CD4-positive, CD25-positive, alpha-beta regulatory T cell (primary cell): ENCODE measurements around the gene DNAJC5. TPM values are rescaled to one million over a fixed set of nuclear protein-coding genes. Genes with fewer than 3 reads are reported as not detected.

Source experiments
- ATAC-seq, 2 donors: fragments of 150-1000 bp; cut with Tn5 transposase; one replicate each; pipeline ENCODE4 v1.10.0; 2021; ENCODE audit warnings: low read depth in 2 of 2, moderate number of reproducible peaks in 2 of 2, moderate library complexity in 1 of 2
- DNase-seq, 3 donors: peaks; one replicate each; pipeline versions ENCODE4 v3.0.0 to v3.0.0-alpha.2; 2012 to 2022; ENCODE audit warnings: mixed read lengths in 1 of 3
- H3K27ac ChIP-seq: one replicate; pipeline ENCODE4 v1.7.0; 2013; ENCODE audit warnings: mild to moderate bottlenecking, low read length; ENCODE audit not compliant: insufficient read depth, poor library complexity, severe bottlenecking
- H3K27me3 ChIP-seq: one replicate; pipeline ENCODE4 v1.7.0; 2013; ENCODE audit warnings: low read length; ENCODE audit not compliant: control insufficient read depth, insufficient read depth
- H3K36me3 ChIP-seq: one replicate; pipeline ENCODE4 v1.7.0; 2013; ENCODE audit warnings: mild to moderate bottlenecking, low read length, moderate library complexity; ENCODE audit not compliant: control insufficient read depth, insufficient read depth
- H3K4me1 ChIP-seq: 2 replicates; pipeline ENCODE4 v1.7.0; 2013; ENCODE audit warnings: mild to moderate bottlenecking, low read length; ENCODE audit not compliant: insufficient read depth, control insufficient read depth, poor library complexity, severe bottlenecking
- H3K4me3 ChIP-seq: one replicate; pipeline ENCODE4 v1.7.0; 2013; ENCODE audit warnings: low read depth, mild to moderate bottlenecking, low read length, moderate library complexity
- H3K9me3 ChIP-seq, 2 experiments: 1 replicate in 1 of 2; 2 replicates in 1 of 2; pipeline ENCODE4 v1.7.0; 2013; ENCODE audit warnings: low read length in 2 of 2, mild to moderate bottlenecking in 1 of 2, moderate library complexity in 1 of 2; ENCODE audit not compliant: control insufficient read depth in 2 of 2
- H3K27ac Mint-ChIP-seq, 3 donors: one replicate each; pipeline ENCODE4 v1.8.0; 2020 to 2022; ENCODE audit warnings: mild to moderate bottlenecking in 3 of 3, mixed read lengths in 3 of 3, moderate library complexity in 2 of 3
- H3K27me3 Mint-ChIP-seq: one replicate; pipeline ENCODE4 v1.8.0; 2022; ENCODE audit warnings: mild to moderate bottlenecking, mixed read lengths
- H3K36me3 Mint-ChIP-seq: one replicate; pipeline ENCODE4 v1.8.0; 2020; ENCODE audit warnings: mixed read lengths
- H3K4me1 Mint-ChIP-seq, 4 donors: one replicate each; pipeline ENCODE4 v1.8.0; 2020 to 2022; ENCODE audit warnings: mixed read lengths in 4 of 4, mild to moderate bottlenecking in 1 of 4
- H3K4me3 Mint-ChIP-seq, 4 donors: one replicate each; pipeline ENCODE4 v1.8.0; 2020 to 2022; ENCODE audit warnings: mild to moderate bottlenecking in 4 of 4, mixed read lengths in 4 of 4, moderate library complexity in 3 of 4
- H3K9me3 Mint-ChIP-seq, 7 donors: one replicate each; pipeline ENCODE4 v1.8.0; 2020 to 2022; ENCODE audit warnings: mixed read lengths in 7 of 7, mild to moderate bottlenecking in 3 of 7, moderate library complexity in 2 of 7
- polyA plus RNA-seq, 4 donors: library from polyadenylated mRNA; unstranded; fragments of 300-500 nt; fragmentation: Illumina TruSeq; gene quantifications; one replicate each; pipeline ENCODE4 v1.2.3, GENCODE V29; 2021
- total RNA-seq: library from RNA; stranded (reverse); gene quantifications from one replicate; pipeline ENCODE4 v1.2.3, GENCODE V29; 2022

The DNAJC5 gene
- total and polyA plus RNA-seq, 5 donors from 2014 or later = 5.0 to 34.9 (median 6.1) TPM

- peak overlapping the region in 3 of 4 donors; percentile 41 to 58 (median 47) for H3K4me3 Mint-ChIP-seq
- Histone ChIP-seq H3K4me1 (peaks cover 14% of the 10 kb centered on the region), H3K4me3 (no peak overlapping the region), H3K27ac (no peak overlapping the region), H3K27me3 (no peaks in the 10 kb centered on the region), H3K36me3 (peaks cover 16% of the 10 kb centered on the region), H3K9me3 (no peaks in the 10 kb centered on the region)
- no peak overlapping the region for H3K27ac Mint-ChIP-seq
- H3K9me3 Mint-ChIP-seq = peaks cover 0 to 2% (median 0%) of the 10 kb centered on the region in 7 donors
- no peaks in the 10 kb centered on the region for H3K27me3 Mint-ChIP-seq
- H3K4me1 Mint-ChIP-seq = peaks cover 0 to 13% (median 5%) of the 10 kb centered on the region in 4 donors
- no peak for ATAC-seq
- peaks cover 7% of the 10 kb centered on the region for H3K36me3 Mint-ChIP-seq
- no peak for DNase-seq
Measured at GRCh38 chr20:63966172-63966943, 71.4 kb downstream of the DNAJC5 start.

DNA sequence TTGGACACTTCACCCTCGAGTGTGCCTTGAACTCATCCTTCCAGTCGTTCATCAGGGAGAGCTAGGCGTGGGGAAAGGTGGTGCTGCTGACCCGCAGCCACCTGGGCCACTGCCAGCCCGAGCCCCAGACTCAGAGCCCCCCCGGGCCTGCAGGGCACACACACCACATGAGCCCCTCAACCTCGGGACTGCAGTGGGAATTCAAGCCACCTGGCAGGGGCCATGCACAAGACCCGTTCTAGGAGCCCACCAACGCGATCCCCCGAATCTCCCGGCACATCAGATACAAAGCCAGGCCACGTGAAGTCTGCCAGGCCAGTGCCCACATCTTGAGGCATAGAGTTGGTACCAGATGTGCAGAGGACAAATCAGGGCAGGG lies 72.0 kb downstream of the DNAJC5 start:
- DNase-seq (no peak), ATAC-seq (no peak)
- Histone ChIP-seq H3K4me1 (peaks cover 14% of the 10 kb centered on the region), H3K27me3 (no peaks in the 10 kb centered on the region), H3K36me3 (peaks cover 10% of the 10 kb centered on the region), H3K4me3 (no peak overlapping the region), H3K9me3 (no peaks in the 10 kb centered on the region), H3K27ac (no peak overlapping the region)
- Mint-ChIP-seq H3K9me3 (peaks cover 0 to 2% (median 0%) of the 10 kb centered on the region in 7 donors), H3K4me3 (peak overlapping the region in 2 of 4 donors; percentile 41 to 47), H3K27me3 (no peaks in the 10 kb centered on the region), H3K27ac (no peak overlapping the region), H3K4me1 (peaks cover 0 to 16% (median 7%) of the 10 kb centered on the region in 4 donors), H3K36me3 (peaks cover 4% of the 10 kb centered on the region)

GRCh38 chr20:63967330-63968135 lies 72.6 kb downstream of the DNAJC5 start:
- Mint-ChIP-seq H3K36me3 (peaks cover 4% of the 10 kb centered on the region), H3K27me3 (no peaks in the 10 kb centered on the region), H3K27ac (peak overlapping the region in 1 of 3 donors; percentile 64), H3K9me3 (peaks cover 0 to 2% (median 0%) of the 10 kb centered on the region in 7 donors), H3K4me1 (peaks cover 0 to 19% (median 8%) of the 10 kb centered on the region in 4 donors), H3K4me3 (peak overlapping the region in 2 of 4 donors; percentile 84 to 90)
- H3K27ac ChIP-seq = no peak overlapping the region
- no peaks in the 10 kb centered on the region for H3K9me3 ChIP-seq
- H3K4me1 ChIP-seq = peaks cover 14% of the 10 kb centered on the region
- no peak overlapping the region for H3K4me3 ChIP-seq
- peaks cover 7% of the 10 kb centered on the region for H3K36me3 ChIP-seq
- DNase-seq (no peak), ATAC-seq (no peak)
- H3K27me3 ChIP-seq = no peaks in the 10 kb centered on the region

DNA sequence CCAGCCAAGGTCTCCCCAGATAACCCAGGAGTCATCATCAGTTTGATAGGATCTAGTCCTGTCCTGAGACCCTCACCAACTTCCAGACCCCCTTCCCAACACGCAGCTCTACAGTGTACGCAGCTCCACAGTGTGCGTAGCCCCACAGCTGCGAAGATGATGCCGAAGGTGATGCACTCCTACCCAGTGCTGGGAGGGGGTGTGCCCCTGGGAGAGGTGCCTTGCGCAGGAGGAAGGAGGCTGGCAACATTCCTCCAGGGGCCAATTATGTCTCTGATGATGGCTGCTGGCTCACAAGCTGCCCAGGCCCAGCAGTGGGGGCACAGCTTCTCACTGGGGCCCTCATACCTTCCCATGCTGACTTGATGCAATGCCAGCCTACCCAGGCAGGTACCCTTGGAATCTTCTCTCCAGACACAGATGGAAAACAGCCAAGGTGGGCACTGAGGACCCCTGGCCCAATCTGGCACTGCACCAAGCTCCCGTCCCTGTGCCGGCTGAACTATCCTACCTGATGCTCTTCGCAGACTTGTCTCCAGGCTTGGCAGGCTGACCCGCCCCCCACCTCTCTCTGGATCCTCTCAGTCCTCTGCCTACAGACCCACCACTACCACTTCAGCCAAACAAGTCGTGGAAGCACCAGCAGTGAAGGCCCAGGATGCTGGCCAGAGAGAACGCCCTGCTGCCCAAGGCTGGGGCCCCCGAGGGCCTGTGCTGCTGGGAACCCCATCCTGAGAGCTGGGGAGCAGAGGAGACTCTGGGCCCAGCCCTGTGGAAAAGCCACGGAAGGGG lies 73.4 kb downstream of the DNAJC5 start:
- Mint-ChIP-seq H3K36me3 (peaks cover 3% of the 10 kb centered on the region), H3K9me3 (peaks cover 0 to 2% (median 0%) of the 10 kb centered on the region in 7 donors), H3K4me1 (peaks cover 0 to 19% (median 9%) of the 10 kb centered on the region in 4 donors), H3K27me3 (no peaks in the 10 kb centered on the region), H3K27ac (peak overlapping the region; percentile 64 to 93 (median 91)), H3K4me3 (peak overlapping the region; percentile 80 to 90 (median 87))
- Histone ChIP-seq H3K4me1 (peaks cover 14% of the 10 kb centered on the region), H3K4me3 (no peak overlapping the region), H3K27me3 (no peaks in the 10 kb centered on the region), H3K27ac (peak overlapping the region; percentile 68), H3K36me3 (peaks cover 7% of the 10 kb centered on the region), H3K9me3 (no peaks in the 10 kb centered on the region)
- DNase-seq (no peak), ATAC-seq (no peak)

- Mint-ChIP-seq H3K9me3 (peaks cover 0 to 2% (median 0%) of the 10 kb centered on the region in 7 donors), H3K4me3 (peak overlapping the region; percentile 80 to 90 (median 87)), H3K27me3 (no peaks in the 10 kb centered on the region), H3K36me3 (peaks cover 3% of the 10 kb centered on the region), H3K27ac (peak overlapping the region; percentile 64 to 93 (median 91)), H3K4me1 (peaks cover 0 to 28% (median 12%) of the 10 kb centered on the region in 4 donors)
- Histone ChIP-seq H3K9me3 (no peaks in the 10 kb centered on the region), H3K36me3 (peaks cover 3% of the 10 kb centered on the region), H3K27ac (peak overlapping the region; percentile 68), H3K4me3 (peak overlapping the region; percentile 51), H3K27me3 (no peaks in the 10 kb centered on the region), H3K4me1 (peaks cover 19% of the 10 kb centered on the region)
- ATAC-seq (peak in 1 of 2 donors; percentile 27), DNase-seq (peak in 1 of 3 donors; percentile 37)
Measured at GRCh38 chr20:63968928-63969760, 74.2 kb downstream of the DNAJC5 start.

DNA sequence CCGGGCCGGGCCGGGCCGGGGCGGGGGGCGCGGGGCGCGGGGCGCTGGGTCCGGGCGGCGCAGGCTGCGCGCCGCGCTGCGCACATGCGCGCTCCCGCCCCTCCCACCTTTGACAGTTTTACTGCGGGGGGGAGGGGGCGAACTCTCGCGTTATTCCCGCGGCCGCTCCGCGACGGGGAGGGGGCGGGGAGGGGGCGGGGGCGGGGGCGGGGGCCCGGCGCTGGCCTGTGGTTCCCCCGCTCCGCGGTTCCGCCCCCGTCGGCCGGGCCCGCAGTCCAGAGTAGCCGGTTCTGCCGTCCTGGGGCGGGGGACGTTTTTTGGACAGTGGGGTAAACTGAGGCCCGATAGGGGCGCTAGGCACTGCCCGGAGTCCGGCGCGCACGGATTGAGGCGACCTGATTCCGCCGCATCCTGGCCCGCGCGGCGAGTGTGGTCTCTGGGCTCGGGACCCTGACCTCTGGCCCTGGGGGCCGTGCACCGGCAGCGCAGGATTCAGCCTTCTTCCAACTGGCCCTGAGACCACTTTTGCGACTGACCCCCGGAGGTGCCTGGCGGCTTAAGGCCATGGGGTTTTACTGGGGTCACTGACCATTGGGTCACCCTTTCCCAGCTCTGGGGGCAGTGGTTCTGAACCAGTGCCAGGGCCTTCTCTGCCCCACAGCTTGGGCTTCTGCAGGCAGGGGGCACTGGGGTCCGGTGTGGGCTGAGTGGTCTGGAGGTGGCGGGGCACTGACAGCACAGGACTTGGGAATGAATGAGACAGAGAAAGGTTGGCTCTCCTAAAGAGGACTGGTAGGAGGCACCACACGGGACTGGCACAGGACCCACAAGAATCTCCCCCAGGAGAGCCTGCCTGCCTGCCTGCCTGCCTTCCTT lies 75.2 kb downstream of the DNAJC5 start, which contains the start of gene ZNF512B:
Gene ZNF512B (minus strand): TSS at position 93 of the 876 bp plus-strand sequence. CDS start 1,980 bp downstream, outside the sequence.
- H3K27ac ChIP-seq = peak within 1 kb of the TSS; percentile 68
- peaks cover 0 to 2% (median 0%) of the 10 kb centered on the region in 7 donors for H3K9me3 Mint-ChIP-seq
- peaks cover 7% of the 10 kb centered on the region for H3K36me3 Mint-ChIP-seq
- H3K27me3 ChIP-seq = no peaks in the 10 kb centered on the region
- H3K4me3 ChIP-seq = peak within 1 kb of the TSS; percentile 51
- H3K9me3 ChIP-seq = no peaks in the 10 kb centered on the region
- peaks cover 0 to 32% (median 13%) of the 10 kb centered on the region in 4 donors for H3K4me1 Mint-ChIP-seq
- H3K27ac Mint-ChIP-seq = peak within 1 kb of the TSS; percentile 64 to 93 (median 91)
- H3K36me3 ChIP-seq = peaks cover 8% of the 10 kb centered on the region
- H3K27me3 Mint-ChIP-seq = no peaks in the 10 kb centered on the region
- DNase-seq (peak; percentile 43 to 60 (median 59)), ATAC-seq (peak in 1 of 2 donors; percentile 47)
- peak within 1 kb of the TSS; percentile 80 to 90 (median 87) for H3K4me3 Mint-ChIP-seq
- H3K4me1 ChIP-seq = peaks cover 20% of the 10 kb centered on the region
